ENCODE results near the gene KCNJ5. TPM values are rescaled to one million over a fixed set of nuclear protein-coding genes. Genes with fewer than 3 reads are reported as not detected.

KCNJ5 gene
- total RNA-seq = 0.13 TPM

DNA sequence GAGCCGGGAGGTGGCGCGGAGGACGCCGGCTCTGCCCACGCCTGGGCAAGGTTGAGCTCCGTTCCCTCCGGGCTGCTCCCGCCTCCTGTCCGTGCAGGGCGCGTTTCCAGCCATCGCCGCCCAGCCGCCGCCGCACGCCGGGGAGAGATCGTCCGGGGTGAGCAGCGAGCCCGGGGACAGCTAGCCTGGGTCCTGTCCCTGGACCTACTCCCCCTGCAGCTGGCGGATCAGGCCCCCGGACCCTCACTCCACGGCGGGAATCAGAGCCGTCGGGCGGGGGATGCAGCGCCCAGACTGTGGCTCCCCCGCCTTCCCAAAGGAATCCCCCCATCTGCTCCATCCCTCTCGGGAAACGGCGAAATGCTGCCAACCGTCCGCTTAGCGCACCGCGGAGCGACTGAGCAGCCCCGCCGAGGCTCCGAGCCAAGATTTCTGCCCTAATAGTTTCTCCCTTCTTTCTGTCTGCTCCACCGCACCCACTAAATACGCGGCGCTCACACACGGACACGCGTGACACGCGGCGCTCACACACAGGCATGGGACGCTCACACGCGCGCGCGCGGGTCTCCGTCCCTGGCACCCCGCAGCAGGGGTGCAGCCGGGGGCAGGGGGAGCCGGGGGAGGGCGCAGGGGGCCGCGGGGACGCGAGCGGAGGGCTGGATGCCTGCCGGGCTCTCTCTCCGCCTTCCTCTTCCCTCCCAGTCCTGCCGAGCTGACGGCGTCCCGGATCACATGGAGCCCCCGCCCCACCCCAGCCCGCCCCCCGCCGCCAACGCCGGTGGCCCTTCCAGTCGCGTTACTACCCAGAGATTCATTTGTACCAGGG, at the start of gene KCNJ5:
Gene KCNJ5 (plus strand): TSS at position 814 of the 826 bp plus-strand sequence. CDS start 19,918 bp downstream, outside the sequence.
- no peak for DNase-seq (ENCODE audit: low spot score)
- peak; percentile 48 for ATAC-seq

DNA sequence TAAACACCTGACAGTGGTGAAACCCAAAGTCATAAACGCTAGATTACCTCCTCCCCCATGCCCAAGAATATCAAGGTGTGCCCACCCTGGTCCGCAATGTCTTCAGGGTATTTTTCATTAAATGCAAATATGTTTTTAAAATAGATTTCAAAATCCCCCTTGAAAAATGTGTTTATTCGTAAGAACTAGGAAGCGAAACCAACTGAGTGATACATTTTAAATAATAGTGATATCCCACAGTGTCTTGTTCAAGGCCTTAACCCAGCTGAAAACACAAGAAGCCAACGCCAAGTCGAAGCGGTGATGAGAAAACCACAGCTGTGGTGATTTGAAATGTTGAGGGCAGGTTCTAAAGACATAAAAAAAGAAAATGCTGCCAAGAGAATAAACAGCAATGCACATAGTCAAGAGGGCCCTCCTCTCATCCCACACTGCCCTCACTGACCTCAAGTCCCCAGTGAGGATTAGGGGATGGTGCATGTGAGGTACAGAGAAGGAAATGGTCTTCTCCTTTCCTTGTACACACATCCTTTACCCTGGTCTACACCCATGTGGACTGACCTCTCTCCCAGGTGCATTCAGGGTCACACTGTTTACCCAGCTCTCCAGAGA, 49.6 kb upstream of the KCNJ5 start:
- no peak for DNase-seq (ENCODE audit: low spot score)
- no peak for ATAC-seq

DNA sequence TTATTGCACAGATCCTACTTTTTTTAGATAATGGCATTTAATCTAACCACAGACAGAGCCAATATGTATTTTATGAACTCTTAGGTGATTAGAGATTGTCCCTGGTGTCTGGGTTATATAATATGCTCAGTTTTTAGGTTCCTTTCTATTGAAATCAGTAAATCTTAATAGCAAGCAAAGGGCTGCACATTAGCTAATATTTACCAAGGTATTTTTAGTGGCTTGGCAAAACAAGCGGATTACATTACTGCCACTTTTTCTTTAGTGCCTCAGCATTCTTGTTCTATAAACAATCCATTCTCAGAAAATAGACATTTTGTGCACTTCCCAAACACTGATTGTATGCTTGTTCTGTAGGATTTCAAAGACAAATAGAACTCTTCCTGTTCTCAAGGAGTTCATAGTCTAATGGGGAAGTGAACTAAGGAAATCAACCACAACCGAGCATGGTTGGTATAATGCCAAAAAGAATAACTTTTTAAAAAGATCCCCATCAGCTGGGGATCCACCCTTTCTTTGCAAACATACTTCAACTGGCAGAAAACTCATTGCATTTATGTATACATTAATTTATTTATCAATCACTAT, 47.9 kb upstream of the KCNJ5 start:
- ATAC-seq (no peak), DNase-seq (ENCODE audit: low spot score) (no peak)

DNA sequence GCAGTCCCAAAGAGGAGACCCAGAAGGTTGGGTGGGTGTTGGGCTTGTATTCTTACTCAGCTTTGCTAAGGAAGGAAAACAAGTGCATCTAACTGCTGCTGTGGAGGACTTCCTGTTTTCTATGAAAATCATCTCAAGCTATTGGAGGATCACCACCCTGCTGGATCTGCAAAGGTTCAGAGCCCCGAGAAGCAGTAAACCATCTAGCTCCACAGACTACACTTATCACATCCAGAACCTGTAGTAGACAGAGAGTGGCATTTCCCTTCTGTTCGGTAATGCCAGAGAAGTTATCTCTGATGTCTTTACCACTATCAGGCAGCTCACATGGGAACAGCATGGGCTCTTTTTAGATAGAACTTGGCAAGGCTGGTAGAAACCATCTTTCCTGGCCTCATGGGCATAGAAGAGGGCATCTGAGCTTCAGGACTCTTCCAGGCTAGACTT, 45.8 kb upstream of the KCNJ5 start:
- DNase-seq (ENCODE audit: low spot score) = no peak
- ATAC-seq = no peak

DNA sequence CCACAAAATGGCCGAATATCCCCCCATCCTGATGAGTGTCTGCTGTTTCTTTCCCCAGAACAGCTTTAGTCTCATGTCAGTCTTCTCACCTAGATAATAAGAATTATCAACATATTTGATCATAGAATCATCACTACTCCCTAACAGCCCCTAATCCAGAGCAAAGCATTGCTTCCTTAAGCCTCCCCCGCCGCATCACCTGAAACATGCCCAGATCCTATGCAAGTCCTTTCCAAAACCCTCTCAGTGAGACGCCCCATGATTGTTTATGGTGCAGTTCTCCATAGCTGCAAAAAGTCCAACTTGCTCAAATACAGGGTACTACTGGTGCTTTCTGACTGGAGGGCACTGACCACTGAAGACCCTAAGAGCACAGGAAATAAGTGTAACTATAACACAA, 44.2 kb upstream of the KCNJ5 start:
- ATAC-seq (no peak), DNase-seq (ENCODE audit: low spot score) (no peak)

DNA sequence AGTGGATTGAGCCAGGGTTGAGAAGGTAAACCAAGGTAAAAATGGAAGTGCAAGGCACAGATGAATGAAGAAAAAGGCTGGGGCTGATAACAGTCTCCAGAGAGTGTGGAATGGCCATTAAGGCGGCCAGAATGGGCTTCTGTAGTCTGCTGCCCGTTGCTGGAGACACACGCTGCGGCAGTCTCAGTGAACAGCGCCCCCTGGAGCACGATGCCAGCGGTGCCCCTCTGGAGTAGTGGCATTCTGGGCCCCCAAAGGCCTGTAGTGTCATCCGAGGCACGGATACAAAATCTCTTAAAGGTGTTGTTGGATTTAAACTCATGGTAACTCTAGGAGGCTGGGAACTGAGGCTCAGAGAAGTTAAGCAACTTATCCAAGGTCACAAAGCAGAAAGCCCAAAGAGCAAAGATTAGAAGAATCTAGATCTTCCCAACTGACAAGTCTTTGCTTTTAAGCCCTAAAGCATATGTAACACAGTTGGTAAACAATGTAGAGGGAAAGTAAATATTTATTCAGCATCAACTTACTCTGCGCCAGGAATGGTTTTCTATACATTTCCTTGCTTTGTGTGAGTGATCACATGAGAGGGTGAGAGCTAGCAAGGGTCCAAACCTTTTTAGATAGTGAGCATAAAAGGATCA, 42.2 kb upstream of the KCNJ5 start:
- ATAC-seq (peak; percentile 63), DNase-seq (ENCODE audit: low spot score) (no peak)

DNA sequence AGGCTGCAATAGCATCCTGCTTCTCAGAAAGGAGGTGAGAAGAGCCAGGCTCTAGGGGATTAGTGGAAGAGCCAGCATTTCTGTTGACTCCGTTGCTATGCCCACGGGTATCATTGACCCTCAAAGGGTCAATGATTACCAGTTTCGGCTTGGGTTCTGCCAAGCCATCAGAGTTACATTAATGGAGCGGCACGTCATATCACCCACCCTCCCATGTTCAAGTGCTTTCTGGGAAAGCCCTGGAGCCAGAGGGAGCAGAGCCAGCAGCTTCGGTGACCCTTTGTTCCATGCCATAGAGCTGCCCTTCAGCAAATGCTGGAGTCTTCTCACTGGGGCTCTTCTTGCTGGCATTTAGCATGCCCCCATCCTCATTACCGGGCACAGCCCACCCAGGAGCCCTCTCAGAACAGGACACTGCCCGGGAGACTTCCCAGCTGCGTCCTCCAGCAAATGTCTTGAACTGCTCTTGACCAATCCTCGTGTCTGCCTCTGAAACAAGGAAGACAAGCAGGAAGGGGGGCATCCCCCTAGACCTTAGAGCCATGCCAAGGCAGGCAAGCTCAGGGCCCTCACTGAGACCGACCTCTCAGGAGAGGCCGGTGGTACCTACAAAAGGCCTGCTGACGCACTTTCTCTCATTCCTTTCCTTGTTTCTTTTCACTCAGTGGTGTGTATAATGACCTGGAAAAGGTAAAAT, 38.7 kb upstream of the KCNJ5 start:
- ATAC-seq (peak; percentile 71), DNase-seq (ENCODE audit: low spot score) (no peak)

DNA sequence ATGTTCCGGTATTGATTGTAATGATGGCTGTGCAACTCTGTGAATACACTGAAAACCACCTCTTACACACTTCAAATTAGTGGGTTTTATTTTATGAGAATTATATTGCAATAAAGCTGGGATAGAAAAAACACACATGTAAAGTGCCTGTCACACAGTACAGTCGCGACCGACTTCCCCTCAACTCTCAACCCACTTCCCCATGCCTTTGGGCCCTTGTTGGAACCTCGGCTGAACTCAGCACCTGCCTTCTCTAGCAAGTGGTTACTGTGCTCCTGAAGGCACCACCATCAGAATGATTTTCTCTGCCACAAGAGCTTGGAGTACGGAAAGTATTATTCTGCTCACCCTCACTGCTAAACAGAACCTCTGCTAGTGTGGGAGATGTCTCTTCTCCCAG, 37.6 kb upstream of the KCNJ5 start:
- ATAC-seq (no peak), DNase-seq (ENCODE audit: low spot score) (no peak)

DNA sequence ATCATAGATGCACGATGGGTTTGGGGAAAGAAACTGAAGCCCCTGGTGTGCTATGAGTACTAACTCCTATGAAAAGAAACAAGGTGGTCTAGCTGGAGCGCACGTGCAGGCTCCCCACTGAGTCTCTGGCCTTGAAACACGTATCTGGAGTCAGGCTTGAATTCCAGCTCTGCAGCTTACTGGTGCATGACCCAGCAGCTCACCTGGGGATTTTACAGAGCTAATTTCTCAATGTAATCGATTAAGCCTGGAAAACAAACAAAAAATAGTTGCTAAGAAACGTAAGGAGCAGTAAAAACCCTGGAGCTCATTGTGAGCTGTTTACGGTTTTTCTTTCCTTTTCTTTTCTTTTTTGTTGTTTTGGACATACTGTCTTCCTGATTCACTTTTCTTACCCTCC, 36.3 kb upstream of the KCNJ5 start:
- no peak for DNase-seq (ENCODE audit: low spot score)
- no peak for ATAC-seq

DNA sequence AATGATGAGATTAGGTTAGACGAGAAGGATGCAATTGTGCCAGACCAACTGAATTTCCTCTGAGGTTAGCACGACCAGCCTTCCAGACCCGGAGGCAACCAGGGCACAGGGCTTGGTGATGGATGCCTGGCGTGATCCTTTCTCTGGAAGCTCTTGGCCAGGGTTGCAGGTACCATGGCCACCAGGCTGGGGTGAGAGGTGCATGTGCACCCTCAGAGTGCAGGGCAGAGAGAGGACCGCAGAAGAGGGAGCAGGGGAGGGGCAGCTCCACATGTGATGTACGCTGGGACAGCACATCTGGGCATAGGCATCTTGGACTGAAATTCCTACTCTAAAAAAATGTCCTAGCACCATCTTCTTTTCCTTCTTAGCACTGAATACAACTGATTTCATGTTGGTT, 34.9 kb upstream of the KCNJ5 start:
- no peak for DNase-seq (ENCODE audit: low spot score)
- ATAC-seq = no peak

DNA sequence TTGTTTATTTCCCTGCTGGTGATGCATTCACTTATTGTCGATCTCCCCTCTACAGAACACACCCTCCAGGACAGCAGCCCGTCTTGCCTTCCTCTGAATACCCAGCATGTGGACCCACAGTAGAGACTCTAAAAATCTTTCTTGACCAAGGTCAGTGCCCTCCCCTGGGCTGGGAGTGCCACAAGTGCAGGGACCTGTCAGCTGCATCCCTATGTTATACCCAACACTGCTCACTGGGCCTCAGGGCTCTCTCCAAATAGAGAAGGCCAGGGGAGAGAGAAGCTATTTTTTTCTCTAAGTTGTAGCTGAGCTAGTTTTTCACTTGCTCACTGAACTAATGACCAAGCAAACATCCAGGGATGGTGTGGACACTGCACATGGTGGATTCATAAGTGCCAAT, 33.8 kb upstream of the KCNJ5 start:
- ATAC-seq (no peak), DNase-seq (ENCODE audit: low spot score) (no peak)

DNA sequence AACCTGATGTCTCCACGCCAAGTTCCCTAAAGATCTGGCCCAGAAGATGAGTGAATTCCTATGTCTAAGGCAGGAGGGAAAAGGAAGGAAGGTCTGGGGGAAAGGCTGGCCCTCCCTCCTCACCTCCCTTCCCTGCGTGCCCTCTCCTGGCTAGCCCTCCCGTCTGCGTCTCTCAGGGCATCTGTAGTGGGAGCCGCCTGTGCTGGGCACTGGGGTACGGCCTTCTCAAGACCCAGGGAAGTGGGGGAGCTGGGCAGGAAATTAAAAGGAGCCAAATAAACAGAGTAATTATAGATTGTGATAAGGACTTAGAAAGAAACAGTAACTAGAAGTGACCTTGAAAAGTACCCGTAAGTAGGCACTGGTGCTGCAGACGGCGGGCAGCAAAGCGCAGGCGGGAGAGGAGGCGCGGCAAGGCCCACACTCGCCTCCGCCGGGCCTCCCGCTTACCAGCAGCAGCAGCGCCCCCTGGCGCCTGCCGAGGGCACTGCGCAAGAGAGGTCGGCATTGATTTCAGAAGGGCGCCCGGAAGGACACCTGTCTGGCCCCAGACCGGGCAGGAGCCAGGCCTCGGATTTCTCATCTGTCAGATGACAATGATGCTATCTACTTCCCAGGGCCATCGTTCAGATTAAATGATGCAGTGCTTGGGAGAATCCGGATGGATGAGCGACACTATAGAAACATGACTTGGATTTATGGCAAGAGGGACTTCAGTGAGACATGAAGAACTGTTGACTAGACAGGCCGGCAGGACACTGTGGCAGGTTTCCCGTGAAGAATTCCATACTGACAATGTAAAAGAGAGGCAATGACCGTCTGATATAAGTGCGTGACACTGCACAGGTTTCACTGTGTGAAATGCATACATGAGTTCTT, 31.4 kb upstream of the KCNJ5 start:
- DNase-seq (ENCODE audit: low spot score) (peak; percentile 64), ATAC-seq (peak; percentile 89)

DNA sequence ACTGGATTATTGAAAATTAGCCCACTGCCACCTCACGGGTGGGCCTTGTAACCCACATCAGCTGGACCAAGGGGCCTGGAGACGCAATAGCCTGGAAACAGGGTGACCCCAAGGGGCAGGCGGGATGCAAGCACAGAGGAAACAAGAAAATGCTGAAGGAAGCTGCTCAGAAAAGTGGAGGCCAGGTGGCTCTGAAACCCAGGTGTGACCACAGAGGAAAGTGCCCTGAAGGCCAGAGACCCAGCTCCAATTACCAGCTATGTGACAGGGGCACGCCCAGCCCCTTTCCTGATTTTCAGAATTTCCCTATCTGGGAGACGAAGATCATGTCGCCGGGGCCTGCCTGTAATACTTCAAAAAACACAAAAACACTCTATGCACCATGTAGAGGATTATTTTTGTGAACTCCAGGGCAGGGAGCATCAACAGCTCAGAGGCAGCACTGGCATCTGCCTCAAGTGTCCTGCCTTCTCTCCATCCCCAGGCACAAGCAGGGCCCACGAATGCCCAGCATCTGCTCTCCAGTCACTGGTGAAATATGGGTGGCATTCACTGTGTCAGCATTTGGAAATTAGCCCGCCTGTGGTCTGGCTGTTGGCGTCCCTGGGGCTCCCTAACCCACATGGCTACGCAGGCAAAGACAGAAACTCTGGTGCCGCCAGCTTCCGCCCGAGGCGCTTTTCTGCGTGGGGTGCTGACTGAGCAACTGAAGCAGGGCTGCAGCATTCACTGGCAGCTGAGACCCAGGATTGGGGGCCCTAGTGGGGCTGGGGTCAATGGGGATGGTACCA, 30.4 kb upstream of the KCNJ5 start:
- no peak for DNase-seq (ENCODE audit: low spot score)

DNA sequence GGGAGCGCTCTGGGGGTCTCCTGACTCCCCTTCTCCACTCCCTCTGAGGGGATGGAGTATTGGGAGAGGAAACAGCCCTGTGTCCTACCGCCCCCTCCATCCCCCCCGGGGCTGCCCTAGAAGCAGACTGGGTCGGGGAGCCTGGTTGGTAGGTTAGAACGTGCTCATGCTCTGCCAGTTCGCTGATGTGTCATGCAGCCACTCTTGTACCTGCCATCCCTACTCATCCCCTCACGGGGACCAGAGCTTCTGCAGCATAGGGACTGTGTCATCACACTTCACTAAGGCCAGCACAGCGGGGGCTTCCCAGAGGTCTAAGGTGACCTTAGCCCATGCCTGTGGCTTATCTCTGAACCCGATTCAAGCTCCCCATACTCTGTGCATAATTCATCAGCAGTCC, 28.8 kb upstream of the KCNJ5 start:
- ATAC-seq (no peak), DNase-seq (ENCODE audit: low spot score) (no peak)

More for the DNA sequence above, 30.4 kb upstream of the KCNJ5 start:
- ATAC-seq = no peak

DNA sequence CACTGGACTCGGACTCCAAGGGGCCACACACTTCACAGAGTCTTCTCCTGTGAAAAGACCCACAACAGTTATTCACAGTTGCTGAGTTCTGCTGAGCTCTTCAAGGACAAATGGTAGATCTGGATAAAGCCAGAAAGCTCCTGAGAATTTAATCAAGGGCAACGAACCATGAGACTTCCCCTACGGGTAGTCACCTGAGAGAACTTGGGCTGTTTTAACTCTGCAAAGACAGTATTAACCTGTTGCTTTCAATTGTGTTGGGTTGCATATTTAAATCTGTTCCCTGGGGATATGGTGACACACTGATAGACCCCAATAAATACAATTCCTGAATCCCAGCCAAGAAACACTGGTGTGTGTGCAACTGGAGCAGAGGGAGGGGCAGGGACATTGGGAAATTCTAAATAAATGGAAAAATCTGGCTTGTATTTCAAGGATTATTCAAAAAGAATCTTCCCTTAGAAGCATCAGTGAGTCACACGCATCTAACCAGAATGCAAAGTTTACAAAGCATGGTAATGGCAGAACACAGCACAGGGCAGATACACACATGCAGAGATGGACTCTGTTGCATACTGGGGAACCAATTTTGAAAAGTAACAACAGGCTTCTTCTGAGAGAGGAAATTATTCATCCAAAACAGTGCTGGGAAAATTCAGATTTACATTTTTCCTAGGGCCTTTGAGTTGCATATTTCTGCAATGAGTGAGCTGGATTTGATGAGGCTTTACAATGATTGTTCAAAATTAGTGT, 28.1 kb upstream of the KCNJ5 start:
- ATAC-seq (no peak), DNase-seq (ENCODE audit: low spot score) (no peak)

DNA sequence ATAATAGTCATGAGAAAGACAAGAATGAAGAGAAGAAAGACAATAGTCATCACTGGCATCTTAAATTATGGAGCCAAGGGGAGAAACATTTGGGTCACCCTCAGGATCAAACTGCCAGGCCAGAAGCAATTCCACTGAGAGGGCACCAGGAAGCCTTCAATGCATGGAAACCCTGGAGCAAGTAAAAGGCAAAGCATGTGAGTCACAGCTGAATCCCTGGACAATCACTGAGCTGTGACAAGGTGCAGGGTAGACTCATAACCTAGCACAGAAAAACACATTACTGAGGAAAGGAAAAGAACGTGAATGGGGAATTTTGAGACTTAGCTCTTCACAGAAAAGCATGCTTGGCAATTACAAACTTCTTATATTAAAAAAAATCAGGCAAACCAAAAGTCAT, 25.7 kb upstream of the KCNJ5 start:
- DNase-seq (ENCODE audit: low spot score) = no peak

DNA sequence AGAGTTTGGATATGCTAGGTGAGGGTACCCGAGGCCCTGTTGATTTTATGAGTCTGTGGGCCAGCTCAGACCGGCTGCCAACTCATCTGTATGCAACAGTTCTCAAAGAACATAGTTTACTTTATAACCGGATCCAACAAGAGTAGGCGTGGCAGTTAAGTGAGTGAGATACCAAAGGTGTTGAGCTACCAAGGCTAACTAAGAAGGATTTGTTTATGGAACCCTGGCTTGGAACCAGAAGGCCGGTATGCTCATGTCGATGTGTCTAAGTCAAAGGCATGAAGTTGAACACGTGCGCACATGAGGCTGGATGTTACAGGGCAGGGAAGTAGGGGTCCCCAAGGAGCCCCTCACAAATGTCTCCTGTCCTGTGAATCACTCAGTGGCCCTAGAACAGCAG, 23.9 kb upstream of the KCNJ5 start, which contains the start of gene KCNJ1:
Gene KCNJ1 (minus strand): TSS at position 20 of the 400 bp plus-strand sequence. CDS start 27,053 bp downstream, outside the sequence.
- ATAC-seq = no peak
- no peak for DNase-seq (ENCODE audit: low spot score)

More for the DNA sequence above, 25.7 kb upstream of the KCNJ5 start:
- no peak for ATAC-seq
